Parathyroid adenoma (tissue), 2 donors: Measurements from ENCODE around the gene RYR3.

Experiments used
- H2AFZ ChIP-seq: fragments of 300-600 bp; sonication (generic); one replicate; pipeline ENCODE4 v1.7.0; 2017; ENCODE audit warnings: antibody characterized with exemption, mild to moderate bottlenecking
- H3K27ac ChIP-seq: fragments of 300-600 bp; sonication (generic); one replicate; pipeline ENCODE4 v1.7.0; 2017
- H3K27me3 ChIP-seq: fragments of 300-600 bp; sonication (generic); one replicate; pipeline ENCODE4 v1.7.0; 2017; ENCODE audit warnings: low read length; ENCODE audit not compliant: control insufficient read depth, insufficient read depth
- H3K36me3 ChIP-seq: fragments of 300-600 bp; sonication (generic); one replicate; pipeline ENCODE4 v1.7.0; 2017; ENCODE audit warnings: low read length; ENCODE audit not compliant: control insufficient read depth, insufficient read depth
- H3K4me1 ChIP-seq: fragments of 300-600 bp; sonication (generic); one replicate; pipeline ENCODE4 v1.7.0; 2017; ENCODE audit warnings: control low read depth
- H3K4me2 ChIP-seq: fragments of 300-600 bp; sonication (generic); one replicate; pipeline ENCODE4 v1.7.0; 2017; ENCODE audit warnings: low read length
- H3K4me3 ChIP-seq: fragments of 300-600 bp; sonication (generic); one replicate; pipeline ENCODE4 v1.7.0; 2017; ENCODE audit warnings: low read depth, low read length
- H3K79me2 ChIP-seq: fragments of 300-600 bp; sonication (generic); one replicate; pipeline ENCODE4 v1.7.0; 2017; ENCODE audit warnings: control low read depth
- H3K9ac ChIP-seq: fragments of 300-600 bp; sonication (generic); one replicate; pipeline ENCODE4 v1.7.0; 2017; ENCODE audit warnings: mild to moderate bottlenecking
- H3K9me3 ChIP-seq: fragments of 300-600 bp; sonication (generic); one replicate; pipeline ENCODE4 v1.7.0; 2017; ENCODE audit warnings: low read length; ENCODE audit not compliant: control insufficient read depth
- CTCF ChIP-seq: fragments of 300-600 bp; sonication (generic); IDR thresholded peaks from one replicate; pipeline ENCODE4 v1.7.0; 2017; ENCODE audit warnings: antibody characterized with exemption, mild to moderate bottlenecking
- donor health status: primary hyperparathyroidism.

Gene RYR3

GRCh38 chr15:33788906-33789540, 478.3 kb downstream of the RYR3 start:
- no peak overlapping the region for H3K9ac ChIP-seq
- H3K4me3 ChIP-seq = no peak overlapping the region
- no peak overlapping the region for H3K4me2 ChIP-seq
- no peak overlapping the region for H2AFZ ChIP-seq
- TF ChIP-seq CTCF = no peak
- H3K9me3 ChIP-seq = no peaks in the 10 kb centered on the region
- H3K36me3 ChIP-seq = no peaks in the 10 kb centered on the region
- no peak overlapping the region for H3K27ac ChIP-seq
- no peaks in the 10 kb centered on the region for H3K4me1 ChIP-seq
- no peaks in the 10 kb centered on the region for H3K79me2 ChIP-seq
- H3K27me3 ChIP-seq = no peaks in the 10 kb centered on the region

DNA sequence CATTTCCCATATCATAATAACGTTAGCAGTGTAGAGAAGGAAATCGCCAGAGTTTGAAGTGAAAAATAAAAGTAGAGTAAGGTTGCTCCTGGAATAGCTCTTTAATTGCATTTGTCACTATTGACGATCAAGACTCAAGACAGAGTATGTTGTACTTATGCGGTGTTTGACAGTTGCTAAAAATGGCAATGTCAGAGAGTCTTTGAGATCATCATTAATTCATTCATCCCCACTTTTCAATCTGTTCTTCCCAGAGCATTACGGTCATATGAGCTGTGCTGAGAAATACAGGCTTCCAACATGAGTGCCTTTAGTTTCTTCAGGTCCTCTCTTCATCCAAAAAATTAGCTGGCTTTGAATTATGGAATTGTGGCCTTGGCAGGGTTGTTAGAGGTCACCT, 483.7 kb downstream of the RYR3 start:
- H3K79me2 ChIP-seq = no peaks in the 10 kb centered on the region
- H3K27me3 ChIP-seq = no peaks in the 10 kb centered on the region
- no peak overlapping the region for H3K4me3 ChIP-seq
- no peaks in the 10 kb centered on the region for H3K9me3 ChIP-seq
- H3K9ac ChIP-seq = no peak overlapping the region
- no peaks in the 10 kb centered on the region for H3K4me1 ChIP-seq
- H2AFZ ChIP-seq = no peak overlapping the region
- H3K36me3 ChIP-seq = no peaks in the 10 kb centered on the region
- no peak overlapping the region for H3K4me2 ChIP-seq
- no peak overlapping the region for H3K27ac ChIP-seq
- TF ChIP-seq CTCF = no peak

DNA sequence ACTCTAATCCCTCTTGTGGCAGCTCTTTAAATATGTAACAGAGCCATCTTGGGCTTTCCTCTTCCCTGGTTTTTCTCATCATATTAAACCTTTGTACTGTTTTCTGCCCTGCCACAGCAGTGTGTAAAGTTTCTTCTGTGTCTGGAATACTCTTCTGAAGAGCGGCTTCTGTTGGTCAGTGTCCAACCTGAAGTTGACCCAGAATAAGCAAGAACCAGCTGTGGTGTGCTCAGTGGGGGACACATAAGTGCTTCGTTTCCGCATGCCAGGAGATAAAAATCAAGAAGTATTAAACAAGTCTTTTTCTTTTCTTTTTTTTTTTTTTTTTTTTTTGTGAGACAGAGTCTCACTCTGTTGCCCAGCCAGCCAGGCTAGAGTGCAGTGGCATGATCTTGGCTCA, 484.3 kb downstream of the RYR3 start:
- Histone ChIP-seq H3K4me3 (no peak overlapping the region), H3K36me3 (no peaks in the 10 kb centered on the region), H3K79me2 (no peaks in the 10 kb centered on the region), H3K4me1 (no peaks in the 10 kb centered on the region), H3K27ac (no peak overlapping the region), H3K27me3 (no peaks in the 10 kb centered on the region), H3K9ac (no peak overlapping the region), H3K9me3 (no peaks in the 10 kb centered on the region), H2AFZ (no peak overlapping the region), H3K4me2 (no peak overlapping the region)
- no peak for TF ChIP-seq CTCF

DNA sequence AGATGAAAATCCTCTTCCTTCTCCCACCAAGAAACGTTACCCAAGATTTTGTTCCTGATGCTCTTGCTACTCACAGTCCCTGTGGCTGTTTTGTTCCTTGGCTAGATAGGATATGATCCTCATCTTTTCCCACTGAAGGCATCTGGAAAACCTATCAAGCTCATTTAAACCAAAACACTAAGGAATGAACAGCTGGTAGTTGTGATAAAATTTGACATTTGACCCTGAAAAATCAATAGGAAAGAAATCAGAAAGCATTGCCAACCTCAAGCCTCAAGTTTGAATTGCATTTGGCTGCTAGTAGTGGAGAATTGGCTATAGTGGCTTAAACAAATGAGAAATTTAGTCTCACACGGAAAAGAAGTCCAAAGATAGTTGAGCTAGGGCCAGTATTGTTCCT, 486.9 kb downstream of the RYR3 start:
- H3K27ac ChIP-seq = no peak overlapping the region
- no peaks in the 10 kb centered on the region for H3K79me2 ChIP-seq
- H3K4me3 ChIP-seq = no peak overlapping the region
- H3K4me1 ChIP-seq = peaks cover 10% of the 10 kb centered on the region
- H3K9ac ChIP-seq = no peak overlapping the region
- no peaks in the 10 kb centered on the region for H3K27me3 ChIP-seq
- TF ChIP-seq CTCF = no peak
- no peak overlapping the region for H2AFZ ChIP-seq
- H3K9me3 ChIP-seq = no peaks in the 10 kb centered on the region
- no peak overlapping the region for H3K4me2 ChIP-seq
- H3K36me3 ChIP-seq = no peaks in the 10 kb centered on the region

GRCh38 chr15:33801954-33802353, 491.2 kb downstream of the RYR3 start:
- Histone ChIP-seq H3K9me3 (no peaks in the 10 kb centered on the region), H3K4me3 (no peak overlapping the region), H3K4me2 (no peak overlapping the region), H2AFZ (no peak overlapping the region), H3K4me1 (peaks cover 10% of the 10 kb centered on the region), H3K27me3 (no peaks in the 10 kb centered on the region), H3K79me2 (no peaks in the 10 kb centered on the region), H3K36me3 (no peaks in the 10 kb centered on the region), H3K27ac (no peak overlapping the region), H3K9ac (no peak overlapping the region)
- TF ChIP-seq CTCF = no peak
